ENCODE data around the gene UQCR11. TPM values are rescaled to one million over a fixed set of nuclear protein-coding genes. Genes with fewer than 3 reads are reported as not detected.

The UQCR11 gene
- total and polyA plus RNA-seq, 2 of the 8 experiments (the other 6 are each of a cell fraction or from before 2014, with no cell fraction given): 162 to 171 TPM

DNA sequence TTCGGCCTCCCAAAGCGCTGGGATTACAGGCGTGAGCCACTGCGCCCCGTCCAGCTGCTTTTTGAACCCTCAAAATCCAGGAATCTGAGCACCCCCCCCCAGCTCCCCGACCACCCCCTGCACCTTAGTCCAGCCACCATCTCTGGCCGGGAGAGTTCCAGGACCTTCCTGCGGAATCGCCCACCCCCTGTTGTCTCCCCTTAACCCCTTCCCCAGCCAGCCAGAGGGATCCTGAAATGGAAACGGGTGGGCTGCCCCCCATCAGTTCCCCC, 11.8 kb downstream of the UQCR11 start:
- no peak overlapping the region for H2BK20ac ChIP-seq (ENCODE audit: low read length)
- DNase-seq (ENCODE audit: low read depth in 1 of 2, low spot score in 2 of 2) (no peak), FAIRE-seq (no peak)
- ChIA-PET CTCF (ENCODE audit: partially characterized antibody) (interaction anchor here (0.9 to 1.5 kb wide), 6 partner anchors 8 to 48 kb away, joined by 3 to 6 read pairs (median 4); partner anchors contain the start of gene UQCR11), POLR2A (ENCODE audit: partially characterized antibody) (interaction anchor here (0.9 to 3.2 kb wide), 17 partner anchors 11 to 271 kb away, joined by 3 to 38 read pairs (median 4); partner anchors contain the start of genes TCF3 and UQCR11)
- H3K4me1 ChIP-seq (replicated peaks in 1 of 4; ENCODE audit: control insufficient read depth in 3 of 4, insufficient read depth in 4 of 4, low read length in 3 of 4): peaks cover 0 to 8% (median 6%) of the 10 kb centered on the region in 4 experiments; a peak in 6 of 7 replicates
- peak overlapping the region; percentile 72 to 88; a peak in 2 of 4 replicates for H3K4me2 ChIP-seq (ENCODE audit: insufficient read depth in 1 of 2, low read depth in 2 of 2, low read length in 2 of 2)
- H3K56ac ChIP-seq (replicated peaks; ENCODE audit: insufficient read length, low read depth, low read length): no peak overlapping the region
- no peak overlapping the region for H3K27ac ChIP-seq (ENCODE audit: low read depth, low read length)
- H3K23ac ChIP-seq (ENCODE audit: insufficient read length): no peak overlapping the region
- no peak overlapping the region for H3K4ac ChIP-seq (replicated peaks; ENCODE audit: insufficient read length, low read depth, low read length)
- no peak overlapping the region for H3K18ac ChIP-seq (ENCODE audit: extremely low read depth, low read length)
- H4K20me1 ChIP-seq (replicated peaks in 1 of 2; ENCODE audit: control insufficient read depth in 1 of 2, insufficient read depth in 2 of 2, low read length in 2 of 2): peaks cover 4 to 14% of the 10 kb centered on the region in 2 experiments
- H4K8ac ChIP-seq (ENCODE audit: extremely low read depth, insufficient read depth, low read length): peak overlapping the region; percentile 25; the same call in 1 of the 2 replicates
- H2AFZ ChIP-seq (ENCODE audit: low read length): no peak overlapping the region
- no peak overlapping the region for H2BK15ac ChIP-seq (ENCODE audit: low read length)
- no peak overlapping the region for H2BK5ac ChIP-seq (ENCODE audit: low read depth, low read length)
- H3K9ac ChIP-seq (replicated peaks in 1 of 4; ENCODE audit: extremely low read depth in 1 of 4, low read depth in 3 of 4, low read length in 3 of 4): 0 out of 7 replicates have a peak overlapping the region, but pooled peaks of 1 of the 4 experiments have one; percentile 40
- H3K23me2 ChIP-seq (ENCODE audit: low read depth, low read length): peaks cover 5% of the 10 kb centered on the region
- H2AK5ac ChIP-seq (ENCODE audit: low read depth, low read length): peak overlapping the region; percentile 24; the same call in 1 of the 2 replicates
- peaks cover 9% of the 10 kb centered on the region; the same call in 1 of the 2 replicates for H3K79me1 ChIP-seq (ENCODE audit: low read depth, low read length)
- H3K9me3 ChIP-seq (ENCODE audit: insufficient read depth in 2 of 2, low read depth in 1 of 2, low read length in 1 of 2): no peaks in the 10 kb centered on the region
- peak overlapping the region in 2 of 4 experiments; percentile 50 to 59; a peak in 1 of 8 replicates for H3K4me3 ChIP-seq (ENCODE audit: extremely low read depth in 1 of 4, insufficient read depth in 2 of 4, low read depth in 3 of 4, low read length in 4 of 4)
- H3K36me3 ChIP-seq (ENCODE audit: control insufficient read depth in 2 of 4, insufficient read depth in 4 of 4, low read length in 3 of 4): peaks cover 8 to 20% (median 13%) of the 10 kb centered on the region in 4 experiments
- no peak overlapping the region for H3K14ac ChIP-seq (ENCODE audit: insufficient read length)
- no peaks in the 10 kb centered on the region for H3K27me3 ChIP-seq (replicated peaks in 1 of 4; ENCODE audit: control insufficient read depth in 3 of 4, extremely low read depth in 1 of 4, insufficient read depth in 3 of 4, low read length in 3 of 4)
- TF ChIP-seq EGR1 (IDR thresholded peaks at IDR 0.05; ENCODE audit: borderline replicate concordance, low read depth, low read length): no peak
- no peak overlapping the region for H4K91ac ChIP-seq (replicated peaks; ENCODE audit: insufficient read length, low read length)
- no peak overlapping the region for H2BK12ac ChIP-seq (ENCODE audit: low read depth, low read length)
- peaks cover 0 to 34% of the 10 kb centered on the region in 2 experiments; a peak in 3 of 4 replicates for H3K79me2 ChIP-seq (ENCODE audit: control insufficient read depth in 1 of 2, insufficient read depth in 2 of 2, low read length in 2 of 2)
- no peak overlapping the region for H4K5ac ChIP-seq (ENCODE audit: insufficient read length, low read depth, low read length)
- WGBS, 2 experiments (ENCODE audit: extremely low coverage in 1 of 2, insufficient coverage in 1 of 2, insufficient read length in 1 of 2, insufficient replicate concordance in 2 of 2, low coverage in 1 of 2, low lambda C conversion rate in 2 of 2, missing lambda C conversion rate in 1 of 2): 83% methylated on average over 6 of the region's 10 CpGs; no CpG with 5 or more reads in 1 of the 2 experiments
- H2BK120ac ChIP-seq (replicated peaks; ENCODE audit: low read depth, low read length): no peak overlapping the region
